ENCODE measurements around the gene PRRT4. TPM values are rescaled to one million over a fixed set of nuclear protein-coding genes. Genes with fewer than 3 reads are reported as not detected.

PRRT4 gene
- total and polyA plus RNA-seq, 4 donors = 0.13 to 0.14 TPM; not detected in 2

- DNase-seq (ENCODE audit: low spot score) = peak; percentile 76
- Histone ChIP-seq H3K36me3 (ENCODE audit: control insufficient read depth in 4 of 4, insufficient read depth in 3 of 4, low read depth in 1 of 4, low read length in 3 of 4) (no peaks in the 10 kb centered on the region), H3K27me3 (ENCODE audit: control insufficient read depth in 4 of 4, insufficient read depth in 4 of 4, low read length in 3 of 4) (no peaks in the 10 kb centered on the region), H3K4me3 (ENCODE audit: low read depth in 1 of 3, low read length in 3 of 3) (no peak overlapping the region), H3K4me1 (ENCODE audit: control insufficient read depth in 4 of 4, insufficient read depth in 4 of 4, low read length in 3 of 4) (no peaks in the 10 kb centered on the region), H3K27ac (ENCODE audit: low read depth in 1 of 2, low read length in 2 of 2) (no peak overlapping the region), H3K9ac (ENCODE audit: low read depth in 1 of 2, low read length in 2 of 2) (no peak overlapping the region), H3K9me3 (ENCODE audit: control insufficient read depth in 4 of 4, low read length in 3 of 4) (no peaks in the 10 kb centered on the region)
- TF ChIP-seq CTCF (IDR thresholded peaks at IDR 0.05; ENCODE audit: low read depth, low read length, missing input control) (peak; percentile 81), REST (IDR thresholded peaks at IDR 0.05) (no peak), JUND (IDR thresholded peaks at IDR 0.05) (no peak), RAD21 (IDR thresholded peaks at IDR 0.05) (peak; percentile 76 to 86), MAX (IDR thresholded peaks at IDR 0.05) (no peak)
- 29% methylated on average over 24 of the region's 24 CpGs for WGBS
Observed at GRCh38 chr7:128387216-128388144, 26.0 kb upstream of the PRRT4 start.

- no peak overlapping the region for H3K9ac ChIP-seq (ENCODE audit: low read depth in 1 of 2, low read length in 2 of 2)
- DNase-seq (ENCODE audit: low spot score) = no peak
- TF ChIP-seq HNF4G (IDR thresholded peaks at IDR 0.05) (no peak), YY1 (IDR thresholded peaks at IDR 0.05) (no peak), GABPA (IDR thresholded peaks at IDR 0.05 in 1 of 2, conservative IDR thresholded peaks at IDR 0.05 in 1 of 2) (no peak), TAF1 (conservative IDR thresholded peaks at IDR 0.05) (no peak), MAX (IDR thresholded peaks at IDR 0.05) (no peak), HNF4A (conservative IDR thresholded peaks at IDR 0.05) (peak; percentile 20 to 28)
- H3K4me1 ChIP-seq (ENCODE audit: control insufficient read depth in 4 of 4, insufficient read depth in 4 of 4, low read length in 3 of 4) = no peaks in the 10 kb centered on the region
- WGBS = 79% methylated on average over 4 of the region's 4 CpGs
- no peak overlapping the region for H3K4me3 ChIP-seq (ENCODE audit: low read depth in 1 of 3, low read length in 3 of 3)
- no peaks in the 10 kb centered on the region for H3K27me3 ChIP-seq (ENCODE audit: control insufficient read depth in 4 of 4, insufficient read depth in 4 of 4, low read length in 3 of 4)
- H3K27ac ChIP-seq (ENCODE audit: low read depth in 1 of 2, low read length in 2 of 2) = no peak overlapping the region
- no peaks in the 10 kb centered on the region for H3K9me3 ChIP-seq (ENCODE audit: control insufficient read depth in 4 of 4, low read length in 3 of 4)
- H3K36me3 ChIP-seq (ENCODE audit: control insufficient read depth in 4 of 4, insufficient read depth in 3 of 4, low read depth in 1 of 4, low read length in 3 of 4) = no peaks in the 10 kb centered on the region
Observed at GRCh38 chr7:128385988-128386925, 24.8 kb upstream of the PRRT4 start.

Data from liver (tissue), 9 donors.